GF-D8 (cell line): ENCODE results near the gene TBC1D2B.
A peak's percentile ranks its signal among the peaks of the same experiment; 100 is the strongest.
"Not testable (repeated sequence)": the region's sequence is repeated elsewhere in the genome, so short reads cannot be mapped to it uniquely, and the experiment has no call there.

Experiments
- DNase-seq: peaks from one replicate; lab custom pipeline; 2025; lab: John Stamatoyannopoulos, UW

TBC1D2B gene

DNA sequence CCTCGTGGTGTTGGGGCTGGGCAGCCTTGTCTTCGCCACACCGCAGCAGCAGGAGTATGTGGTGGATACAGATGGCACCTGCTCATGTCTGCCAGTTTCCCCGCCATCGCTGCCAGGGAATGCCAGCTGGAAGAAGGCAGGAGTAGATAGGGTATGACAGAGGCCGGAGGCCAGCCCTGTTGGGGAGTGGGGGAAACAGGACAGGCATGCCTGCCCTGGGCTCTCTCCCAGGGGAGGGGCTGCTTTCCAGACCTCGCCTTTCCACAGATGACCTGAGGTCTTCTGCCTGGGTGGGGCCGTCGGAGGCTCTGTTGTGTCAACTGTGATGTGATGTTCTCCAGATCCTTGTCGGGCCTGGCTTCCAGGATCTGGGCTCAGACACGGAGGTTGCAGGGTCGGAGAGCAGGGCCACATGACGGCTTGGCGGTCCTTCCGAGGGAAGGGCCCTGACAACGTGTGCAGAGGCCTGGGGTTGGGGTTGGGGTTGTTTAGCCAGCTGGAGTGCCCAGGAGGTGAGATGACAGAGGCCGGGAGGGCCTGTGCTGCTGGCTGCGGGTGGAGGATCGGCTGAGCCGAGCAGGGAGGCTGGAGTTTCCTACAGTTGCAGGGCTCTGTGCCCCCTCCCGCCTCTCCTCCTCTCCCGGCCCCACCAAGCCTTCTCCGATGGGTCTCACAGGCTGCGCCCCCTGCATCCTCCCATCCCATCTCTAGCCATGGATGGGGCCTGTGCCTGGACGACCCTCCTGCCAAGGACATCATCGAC lies 102.0 kb downstream of the TBC1D2B start:
- no peak for DNase-seq

DNA sequence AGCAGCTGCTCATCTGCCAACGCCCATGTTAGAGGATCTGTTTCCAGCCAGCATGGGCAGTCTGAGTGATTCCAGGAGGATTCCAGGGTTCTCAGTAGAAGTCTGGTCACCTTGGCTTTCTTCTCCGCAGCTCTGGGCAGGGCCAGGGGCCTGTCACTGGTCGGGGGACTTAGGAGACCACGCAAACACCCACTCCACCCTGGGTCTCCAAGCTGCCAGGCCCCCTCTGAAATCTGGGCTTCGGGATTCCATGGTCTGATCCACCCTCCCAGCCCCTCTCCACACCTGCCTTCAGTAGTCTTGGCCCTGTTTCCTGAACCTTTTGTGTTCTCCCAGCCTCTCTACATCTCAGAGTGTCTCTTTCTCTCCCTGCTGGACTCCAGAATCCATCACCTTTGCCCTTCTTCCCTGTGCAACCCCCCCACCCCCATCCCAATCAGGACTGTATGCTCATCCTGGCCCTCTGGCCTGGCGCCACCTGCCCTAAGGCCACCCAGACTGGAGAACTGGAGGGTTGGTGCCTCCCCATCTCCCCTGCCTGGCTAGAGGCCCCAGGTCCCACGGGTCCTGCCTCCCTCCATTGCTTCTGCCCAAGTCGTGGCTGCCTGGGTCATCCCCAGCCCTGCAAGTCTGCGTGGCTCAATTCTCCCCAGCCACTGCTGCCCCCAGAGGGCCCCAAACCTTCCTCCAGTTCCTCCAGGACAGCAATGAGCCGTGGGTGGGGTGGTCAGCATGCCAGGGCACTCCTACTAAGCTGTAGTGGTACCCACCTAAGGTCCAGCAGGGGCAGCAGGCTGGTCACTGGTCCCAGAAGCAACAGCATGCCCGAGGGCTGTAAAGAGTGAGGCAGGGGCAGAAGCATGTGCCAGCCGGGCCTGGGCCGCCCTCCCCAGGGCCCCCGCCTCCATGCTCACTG lies 102.8 kb downstream of the TBC1D2B start:
- no peak for DNase-seq

DNA sequence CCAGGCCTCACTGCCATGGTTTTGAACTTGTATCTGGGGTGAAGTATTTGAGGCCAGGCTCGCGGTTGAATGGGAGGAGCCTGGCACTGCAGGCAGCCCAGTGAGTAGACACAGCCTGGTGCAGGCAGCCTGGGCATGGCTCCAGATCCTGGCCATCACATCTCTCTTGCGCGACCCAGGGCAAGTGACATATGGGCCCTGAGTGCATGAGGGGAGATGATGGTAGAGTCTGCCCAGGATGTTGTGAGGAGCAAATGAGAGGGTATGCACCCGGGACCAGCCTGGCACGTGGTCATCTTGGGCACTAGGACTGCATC lies 103.5 kb downstream of the TBC1D2B start:
- DNase-seq = no peak

DNA sequence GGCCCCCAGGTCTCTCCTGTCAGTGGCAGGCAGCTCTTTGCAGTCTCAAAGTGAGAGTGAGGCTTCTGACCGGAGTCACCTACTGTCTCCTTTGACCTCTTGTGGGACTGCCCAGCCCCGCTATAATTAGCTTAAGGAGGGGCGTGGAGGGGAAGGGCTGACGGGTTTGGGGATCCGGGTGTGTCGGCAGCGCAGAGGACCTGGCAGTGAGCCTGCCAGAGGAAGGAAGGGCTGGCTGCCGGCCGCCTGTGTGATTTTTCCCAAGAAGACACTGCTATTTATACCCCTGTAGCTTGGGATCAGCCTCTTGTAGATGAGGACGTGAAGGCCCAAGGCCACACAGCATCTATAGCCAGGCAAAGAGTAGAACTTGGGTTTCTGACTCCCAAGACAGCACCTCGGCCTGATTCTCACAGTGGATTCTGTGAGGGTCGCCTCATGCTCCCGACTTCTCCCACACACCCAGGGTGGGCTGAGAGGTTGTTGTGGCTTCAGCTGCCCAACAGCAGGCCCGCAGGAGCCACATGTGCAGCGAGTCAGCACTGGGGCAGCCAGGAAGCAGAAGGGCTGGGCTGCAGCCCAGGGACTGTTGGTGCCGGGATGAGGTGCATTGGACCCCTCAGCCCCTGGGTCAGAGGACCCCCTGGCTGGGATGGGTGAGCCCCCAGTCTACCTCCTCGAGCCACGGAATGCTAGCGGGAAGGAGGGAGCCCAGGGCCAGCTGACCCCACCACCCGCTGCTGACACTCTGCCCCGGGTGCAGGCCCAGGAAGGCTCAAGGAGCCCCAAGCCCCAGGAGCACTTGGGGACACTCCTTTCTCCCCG lies 104.0 kb downstream of the TBC1D2B start:
- DNase-seq = not testable (repeated sequence)

DNA sequence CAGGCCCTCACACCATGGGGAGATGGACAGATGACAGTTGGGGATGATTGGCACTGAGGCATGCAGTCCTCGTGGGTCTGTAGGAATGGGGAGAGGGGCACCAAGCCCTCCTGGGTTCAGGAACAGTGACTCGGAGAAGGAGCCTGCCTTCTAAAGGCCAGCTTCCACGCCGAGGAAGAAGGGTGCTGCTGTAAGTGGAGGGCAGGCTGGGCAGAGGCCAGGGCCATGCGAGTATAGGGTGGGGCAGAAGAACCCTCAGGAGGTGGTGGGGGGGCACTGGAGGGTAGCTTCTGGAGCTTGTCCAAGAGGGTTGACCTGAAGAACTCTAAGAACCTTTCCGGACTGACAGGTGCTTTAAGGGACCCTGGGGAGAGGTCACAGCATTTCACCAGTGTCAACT lies 104.8 kb downstream of the TBC1D2B start:
- DNase-seq = not testable (repeated sequence)

DNA sequence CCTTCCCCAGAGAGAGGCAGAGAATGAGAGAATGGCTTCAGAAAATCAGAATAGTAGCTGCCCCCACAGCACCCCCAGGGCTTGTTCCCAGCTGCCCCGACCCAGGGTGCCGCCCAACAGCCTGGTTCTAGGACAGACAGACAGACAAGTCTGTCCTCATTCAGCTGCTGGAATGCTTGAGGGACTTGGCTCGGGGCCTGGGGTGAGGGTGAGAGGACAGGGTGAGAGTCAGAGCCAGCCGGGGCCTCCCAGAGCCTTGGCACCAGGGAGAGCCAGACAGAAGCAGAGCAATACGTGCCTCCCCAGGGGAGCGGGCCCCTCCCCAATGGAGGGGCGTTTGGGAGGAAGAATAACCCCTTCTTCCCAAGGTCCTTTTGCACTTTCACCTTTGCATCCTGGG lies 105.6 kb downstream of the TBC1D2B start:
- not testable (repeated sequence) for DNase-seq

DNA sequence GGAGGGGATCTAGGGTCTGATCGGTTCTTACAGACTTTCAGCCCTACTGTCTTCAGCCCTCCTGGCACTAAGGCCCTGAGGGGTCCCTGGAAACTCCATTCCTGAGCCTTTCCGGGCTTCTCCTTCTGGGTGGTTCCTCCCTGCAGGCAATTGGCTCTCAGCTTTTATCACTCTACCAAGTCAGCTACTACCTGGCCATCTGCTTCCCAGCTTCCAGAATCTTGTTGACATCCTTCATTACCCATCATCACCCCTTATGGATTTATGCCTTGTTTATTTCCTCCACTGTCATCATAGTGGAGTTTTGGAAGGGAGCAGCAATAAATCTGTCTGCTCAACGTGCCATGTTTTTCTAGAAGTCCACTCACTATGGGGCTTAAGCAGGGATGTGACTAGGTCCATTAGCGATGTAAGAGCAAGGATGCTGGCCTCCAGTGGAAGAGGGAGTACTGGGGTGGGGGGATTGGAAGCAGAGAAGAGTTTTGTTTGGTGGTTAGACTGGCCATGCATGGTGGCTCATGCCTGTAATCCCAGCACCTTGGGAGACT lies 106.6 kb downstream of the TBC1D2B start:
- DNase-seq = not testable (repeated sequence)

DNA sequence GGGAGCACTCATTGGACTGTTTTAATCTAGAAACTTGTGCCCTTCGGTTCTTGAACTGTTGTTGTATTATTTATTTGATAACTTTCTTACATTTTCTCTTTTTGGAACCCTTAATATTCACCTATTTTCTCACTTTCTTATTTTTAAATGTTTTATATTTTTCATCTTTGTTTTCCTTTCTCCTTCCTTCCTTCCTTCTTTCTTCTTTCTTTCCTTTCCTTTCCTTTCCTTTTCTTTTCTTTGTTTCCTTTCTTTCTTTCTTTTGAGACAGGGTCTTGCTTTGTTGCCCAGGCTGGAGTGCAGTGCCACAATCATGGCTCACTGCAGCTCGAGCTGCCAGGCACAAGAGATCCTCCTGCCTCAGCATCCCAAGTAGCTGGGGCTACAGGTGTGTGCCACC lies 108.5 kb downstream of the TBC1D2B start:
- DNase-seq = no peak

DNA sequence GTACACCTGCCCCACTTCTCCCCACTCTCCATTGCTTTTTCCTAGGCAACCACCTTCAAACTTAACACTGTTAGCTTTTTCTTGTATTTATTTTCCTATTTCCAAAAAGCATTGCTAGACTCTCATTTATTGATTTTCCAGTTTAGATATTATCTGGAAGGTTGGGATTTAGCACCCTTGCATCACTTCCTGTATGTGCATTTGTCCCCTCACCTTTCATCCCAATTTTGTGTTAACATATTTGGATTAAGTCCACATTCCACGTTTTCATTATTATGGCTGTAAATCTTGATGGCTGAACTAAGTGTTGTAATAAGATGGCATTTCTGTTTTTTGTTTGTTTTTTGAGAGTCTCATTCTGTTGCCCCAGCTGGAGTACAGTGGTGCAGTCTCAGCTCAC lies 109.7 kb downstream of the TBC1D2B start:
- no peak for DNase-seq

DNA sequence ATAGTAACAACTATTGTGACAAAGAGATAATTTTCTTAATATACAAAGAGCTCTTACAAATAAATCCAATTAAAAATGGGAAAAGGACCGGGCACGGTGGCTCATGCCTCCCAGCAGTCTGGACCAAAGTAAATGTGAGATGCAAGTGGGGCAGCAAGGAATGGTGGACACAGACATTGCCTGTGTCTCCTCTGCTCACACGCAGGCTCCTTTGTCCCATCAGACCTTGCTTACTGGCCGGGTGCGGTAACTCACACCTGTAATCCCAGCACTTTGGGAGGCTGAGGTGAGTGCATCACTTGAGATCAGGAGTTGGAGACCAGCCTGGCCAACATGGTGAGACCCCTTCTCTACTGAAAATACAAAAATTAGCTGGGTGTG lies 110.3 kb downstream of the TBC1D2B start:
- not testable (repeated sequence) for DNase-seq

DNA sequence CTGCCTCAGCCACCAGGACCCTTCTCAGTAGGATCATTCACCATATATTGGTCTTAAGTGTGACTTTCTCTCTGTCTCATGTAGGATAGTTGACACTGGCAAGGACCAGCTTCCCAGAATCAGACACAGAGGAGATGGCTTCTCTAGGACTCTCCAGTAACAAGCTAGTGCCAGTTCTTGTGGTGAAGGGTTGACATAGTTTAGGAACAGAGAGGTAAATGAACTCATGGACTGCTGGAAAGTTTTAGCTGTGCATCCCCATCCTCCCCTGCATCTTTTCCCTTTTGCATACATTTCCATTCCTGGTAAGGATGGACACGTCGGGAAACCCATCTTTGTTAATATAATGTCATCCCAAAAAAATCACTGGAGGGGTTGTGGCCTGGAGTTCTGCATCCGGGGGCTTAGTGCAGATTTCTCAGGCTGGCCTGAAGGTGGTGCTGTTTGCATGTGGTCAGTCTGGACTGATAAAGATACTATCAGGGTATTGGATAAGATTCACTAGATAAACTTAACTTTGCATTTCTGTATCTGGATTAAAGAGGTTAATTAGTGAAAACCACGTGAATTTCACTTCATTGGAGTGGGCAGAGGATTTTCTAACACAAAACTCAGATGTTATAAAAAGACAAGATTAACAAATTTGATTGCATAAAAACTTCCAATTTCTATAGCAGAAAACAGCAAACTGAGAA lies 110.8 kb downstream of the TBC1D2B start:
- no peak for DNase-seq

DNA sequence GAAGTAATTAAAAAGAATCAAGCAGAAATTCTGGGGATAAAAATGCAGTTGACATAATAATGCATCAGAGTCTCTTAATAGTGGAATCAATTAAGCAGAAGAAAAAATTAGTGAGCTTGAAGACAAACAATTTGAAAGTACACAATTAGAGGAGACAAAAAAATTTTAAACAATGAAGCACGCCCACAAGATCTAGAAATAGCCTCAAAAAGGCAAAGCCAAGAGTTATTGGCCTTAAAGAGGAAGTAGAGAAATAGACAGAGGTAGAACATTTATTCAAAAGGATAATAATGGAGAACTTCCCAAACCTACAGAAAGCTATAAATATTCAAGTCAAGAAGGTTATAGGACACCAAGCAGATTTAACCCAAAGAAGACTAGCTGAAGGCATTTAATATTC lies 113.3 kb downstream of the TBC1D2B start:
- no peak for DNase-seq

DNA sequence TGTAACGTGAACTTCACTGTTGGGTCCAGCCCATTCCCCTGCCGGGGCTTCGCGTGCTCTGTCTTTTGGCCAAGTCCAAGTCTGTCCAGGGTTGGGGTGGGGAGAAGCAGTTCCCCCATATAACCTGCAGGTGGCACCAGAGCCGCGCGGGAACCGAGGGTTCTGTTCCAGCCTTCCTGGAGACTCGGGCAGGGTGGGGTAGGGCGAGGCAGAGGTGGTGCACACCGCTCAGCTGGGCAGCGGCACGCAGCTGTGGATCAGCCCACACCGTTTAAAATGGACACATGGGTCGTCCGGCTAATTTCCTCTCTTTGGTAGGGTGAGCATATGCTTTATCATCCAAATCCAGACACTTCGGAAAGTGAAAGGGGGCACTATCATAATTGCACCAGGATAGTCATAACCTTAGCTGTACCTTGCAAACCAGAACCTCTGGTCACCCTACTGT lies 118.1 kb downstream of the TBC1D2B start:
- no peak for DNase-seq

DNA sequence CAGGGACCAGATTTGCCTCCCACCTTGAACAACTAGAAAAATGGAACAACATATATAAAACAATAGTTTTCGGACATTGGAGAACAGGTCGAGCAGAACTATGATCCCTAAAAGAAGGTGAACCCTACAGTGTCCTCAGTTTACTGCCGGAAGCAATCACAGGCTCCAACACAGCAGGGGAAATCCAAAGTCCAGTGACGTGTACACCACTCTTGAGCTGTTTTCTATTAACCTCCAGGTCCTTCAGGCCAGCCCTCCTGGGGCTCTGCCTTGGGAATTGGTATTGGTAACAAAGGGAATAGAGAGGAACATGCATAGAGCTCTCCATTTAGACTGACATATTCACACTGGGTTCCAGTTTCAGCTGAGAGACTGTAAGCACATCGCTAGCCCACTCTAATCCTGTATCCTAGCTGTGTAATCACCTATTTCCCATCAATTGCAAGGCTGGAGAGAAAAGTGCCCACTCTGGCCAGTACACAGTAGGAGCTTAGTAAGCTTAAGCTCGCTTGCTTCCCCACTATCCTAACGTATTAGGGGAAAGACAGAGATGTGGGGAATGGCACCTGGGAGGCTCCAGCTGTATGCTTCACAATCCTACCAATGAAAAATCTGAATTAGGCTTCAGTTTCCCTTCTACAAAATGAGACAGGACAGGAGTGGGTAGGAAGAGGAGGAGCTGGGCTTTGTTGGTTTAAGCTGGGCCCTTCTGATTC lies 118.6 kb downstream of the TBC1D2B start:
- not testable (repeated sequence) for DNase-seq

DNA sequence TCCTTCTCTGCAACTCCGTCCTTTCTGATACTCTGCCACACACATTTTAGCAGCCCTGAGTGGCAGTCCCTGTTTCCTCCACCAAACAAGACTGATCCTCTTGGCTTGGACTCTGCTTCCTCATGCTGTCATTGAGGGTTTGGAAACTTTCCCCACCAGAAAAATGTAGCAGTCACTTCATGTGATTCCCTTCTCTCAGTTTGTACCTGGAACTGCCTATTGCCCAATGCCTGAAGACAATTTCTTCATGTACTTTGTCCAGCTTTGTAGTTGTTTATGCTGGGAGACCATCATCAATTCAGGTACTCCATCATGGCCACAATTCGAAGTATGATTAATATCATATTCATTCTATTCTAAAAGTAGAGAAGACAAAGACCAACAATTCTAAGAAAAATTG lies 119.5 kb downstream of the TBC1D2B start:
- DNase-seq = not testable (repeated sequence)

DNA sequence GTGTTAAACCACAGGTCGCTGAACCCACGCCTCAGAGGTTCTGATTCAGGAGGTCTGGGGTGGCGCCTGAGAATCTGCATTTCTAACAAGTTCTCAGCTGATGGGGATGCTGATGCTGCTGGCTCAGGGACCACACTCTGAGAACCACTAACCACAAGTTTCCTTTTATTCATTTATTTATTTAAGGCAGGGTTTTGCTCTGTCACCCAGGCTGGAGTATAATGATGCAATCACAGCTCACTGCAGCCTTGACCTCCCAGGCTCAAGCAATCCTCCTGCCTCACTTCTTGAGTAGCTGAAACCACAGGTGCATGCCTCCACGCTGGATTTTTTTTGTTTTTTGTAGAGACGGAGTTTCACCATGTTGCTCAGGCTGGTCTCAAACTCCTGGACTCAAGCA lies 123.6 kb downstream of the TBC1D2B start:
- peak; percentile 10 for DNase-seq

DNA sequence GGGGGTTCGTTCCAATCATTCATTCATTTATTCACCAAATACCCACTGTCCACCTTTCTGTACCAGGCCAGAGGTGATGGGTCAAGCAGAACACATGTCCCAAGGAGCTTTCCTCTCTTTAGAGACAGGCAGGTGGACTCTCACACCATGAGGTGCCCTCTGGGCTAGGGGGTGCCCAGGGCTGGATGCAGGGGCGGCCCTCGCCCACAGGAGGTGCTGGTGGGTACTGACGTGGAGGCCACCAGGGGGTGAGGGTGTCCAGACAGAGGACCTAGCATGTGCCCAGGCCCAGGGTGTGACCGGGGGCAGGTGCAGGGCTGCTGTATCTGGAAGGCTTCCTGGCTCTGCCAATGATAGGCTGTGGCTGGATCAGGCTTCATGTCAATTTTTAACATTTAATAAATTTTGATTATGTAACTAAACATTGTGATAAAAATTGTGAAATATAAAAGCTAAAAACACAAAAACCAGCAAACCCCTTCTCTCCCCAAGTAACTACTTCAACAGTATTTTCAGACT lies 124.5 kb downstream of the TBC1D2B start:
- not testable (repeated sequence) for DNase-seq

DNA sequence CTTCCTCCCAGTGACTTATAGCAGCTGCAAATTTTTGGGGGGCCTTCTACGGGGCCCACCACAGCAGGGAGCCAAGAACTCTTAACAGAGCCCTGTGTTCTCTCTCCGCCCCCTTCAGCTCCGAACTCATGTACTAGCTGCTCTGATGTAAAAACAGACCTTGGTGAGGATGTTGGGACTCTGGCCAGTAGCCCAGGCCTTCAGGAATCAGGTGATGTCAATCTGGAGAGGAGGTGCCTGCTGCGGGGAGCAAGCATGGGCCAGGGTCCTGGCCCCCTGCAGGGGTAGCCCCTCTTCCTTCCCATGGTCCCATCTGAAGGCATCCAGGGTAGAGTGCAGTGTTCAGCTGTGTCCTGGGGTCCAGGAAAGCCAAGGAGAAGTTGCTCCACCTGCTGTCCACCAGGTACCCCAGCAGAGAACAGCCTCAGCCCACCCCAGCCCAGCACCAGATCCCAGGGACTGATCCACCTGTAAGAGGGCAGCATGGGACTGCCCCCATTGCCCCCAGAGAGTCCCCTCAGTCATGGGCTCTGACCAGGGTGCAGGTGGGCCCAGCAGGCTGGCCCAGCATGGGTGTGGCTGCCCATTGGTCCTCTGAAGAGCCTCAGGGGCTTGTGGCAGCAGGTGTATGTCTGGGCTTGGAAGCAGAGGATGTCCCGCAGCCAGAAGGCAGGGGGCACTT lies 126.3 kb downstream of the TBC1D2B start:
- DNase-seq = not testable (repeated sequence)

DNA sequence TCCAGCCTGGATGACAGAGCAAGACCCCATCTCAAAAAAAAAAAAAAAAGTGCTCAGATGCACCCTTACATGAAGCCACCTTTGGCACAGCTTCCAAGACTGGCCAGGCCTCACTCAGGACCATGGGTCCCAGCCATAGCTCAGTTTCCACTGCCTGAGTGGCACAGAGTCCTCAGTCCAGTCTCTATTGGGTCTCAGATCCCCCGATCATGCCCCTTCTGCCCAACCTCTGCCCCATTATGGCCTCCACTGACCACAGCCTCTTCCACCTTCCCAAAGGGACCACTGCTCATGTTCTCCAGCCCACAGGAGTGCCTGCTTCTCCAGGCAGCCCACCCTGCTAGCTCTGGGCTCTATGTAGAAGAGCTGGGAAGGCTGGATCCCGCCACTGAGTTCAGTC lies 127.0 kb downstream of the TBC1D2B start:
- DNase-seq = not testable (repeated sequence)

DNA sequence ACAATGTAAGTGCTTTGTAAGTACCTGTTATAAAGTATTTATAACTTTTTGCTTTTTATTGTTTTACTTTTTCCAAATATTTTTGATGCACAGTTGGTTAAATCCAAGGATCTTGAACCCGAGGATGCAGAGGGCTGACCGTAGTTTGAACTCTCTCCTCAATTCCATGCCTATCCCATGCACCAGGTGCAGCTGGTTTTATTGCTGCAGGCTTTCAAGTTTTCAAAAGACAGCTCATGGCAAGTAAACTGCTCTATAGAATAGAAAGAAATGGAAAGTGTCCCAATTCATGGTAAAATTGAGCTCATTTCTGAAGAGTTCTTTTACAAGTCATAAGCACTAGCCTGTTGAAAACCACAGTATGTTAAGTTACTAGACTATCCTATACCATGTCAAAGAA lies 131.9 kb downstream of the TBC1D2B start:
- no peak for DNase-seq
